Measurements from ENCODE around the gene NUDT9. TPM values are rescaled to one million over a fixed set of nuclear protein-coding genes. Genes with fewer than 3 reads are reported as not detected.
"Not testable (repeated sequence)": the region's sequence is repeated elsewhere in the genome, so short reads cannot be mapped to it uniquely, and the experiment has no call there.

NUDT9 gene
- total and polyA plus RNA-seq, 2 experiments from 2014 or later, result 35.8 to 62.3 TPM

GRCh38 chr4:87419578-87420249, 2.7 kb upstream of the NUDT9 start:
- H3K4me2 ChIP-seq, result peak overlapping the region; percentile 53

GRCh38 chr4:87420276-87420830, 2.0 kb upstream of the NUDT9 start:
- H3K4me2 ChIP-seq, result peak overlapping the region; percentile 53
- no peak overlapping the region for H2AFZ ChIP-seq
- no peaks in the 10 kb centered on the region for H3K36me3 ChIP-seq (replicated peaks; ENCODE audit: insufficient read depth, low read depth)
- no peaks in the 10 kb centered on the region for H3K9me2 ChIP-seq (replicated peaks; ENCODE audit: insufficient read depth)
- H3K79me2 ChIP-seq, result peaks cover 34% of the 10 kb centered on the region
- TF ChIP-seq EZH2phosphoT487 (IDR thresholded peaks at IDR 0.05; ENCODE audit: low read depth, severe bottlenecking, unreplicated experiment), result no peak
- TF ChIP-seq EZH2 (IDR thresholded peaks at IDR 0.05; ENCODE audit: borderline replicate concordance), result no peak
- TF ChIP-seq, protein P1, sequence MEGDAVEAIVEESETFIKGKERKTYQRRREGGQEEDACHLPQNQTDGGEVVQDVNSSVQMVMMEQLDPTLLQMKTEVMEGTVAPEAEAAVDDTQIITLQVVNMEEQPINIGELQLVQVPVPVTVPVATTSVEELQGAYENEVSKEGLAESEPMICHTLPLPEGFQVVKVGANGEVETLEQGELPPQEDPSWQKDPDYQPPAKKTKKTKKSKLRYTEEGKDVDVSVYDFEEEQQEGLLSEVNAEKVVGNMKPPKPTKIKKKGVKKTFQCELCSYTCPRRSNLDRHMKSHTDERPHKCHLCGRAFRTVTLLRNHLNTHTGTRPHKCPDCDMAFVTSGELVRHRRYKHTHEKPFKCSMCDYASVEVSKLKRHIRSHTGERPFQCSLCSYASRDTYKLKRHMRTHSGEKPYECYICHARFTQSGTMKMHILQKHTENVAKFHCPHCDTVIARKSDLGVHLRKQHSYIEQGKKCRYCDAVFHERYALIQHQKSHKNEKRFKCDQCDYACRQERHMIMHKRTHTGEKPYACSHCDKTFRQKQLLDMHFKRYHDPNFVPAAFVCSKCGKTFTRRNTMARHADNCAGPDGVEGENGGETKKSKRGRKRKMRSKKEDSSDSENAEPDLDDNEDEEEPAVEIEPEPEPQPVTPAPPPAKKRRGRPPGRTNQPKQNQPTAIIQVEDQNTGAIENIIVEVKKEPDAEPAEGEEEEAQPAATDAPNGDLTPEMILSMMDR (IDR thresholded peaks at IDR 0.05; ENCODE audit: poor library complexity), result no peak
- no peaks in the 10 kb centered on the region for H3K9me3 ChIP-seq (ENCODE audit: low read depth)
- no peak for DNase-seq (ENCODE audit: low spot score)
- H3K4me1 ChIP-seq (ENCODE audit: insufficient read depth), result peaks cover 27% of the 10 kb centered on the region
- H3K4me3 ChIP-seq, result no peak overlapping the region
- H3K27ac ChIP-seq, result peak overlapping the region; percentile 58
- 48% methylated on average over 4 of the region's 4 CpGs for WGBS (ENCODE audit: low lambda C conversion rate, missing lambda C conversion rate)
- no peaks in the 10 kb centered on the region for H3K27me3 ChIP-seq
- H4K20me1 ChIP-seq (ENCODE audit: insufficient read depth, poor library complexity, severe bottlenecking), result no peaks in the 10 kb centered on the region

More at GRCh38 chr4:87419578-87420249, 2.7 kb upstream of the NUDT9 start:
- peak; percentile 51 for DNase-seq (ENCODE audit: low spot score)
- Histone ChIP-seq H3K79me2 (peaks cover 27% of the 10 kb centered on the region), H2AFZ (no peak overlapping the region), H3K4me1 (ENCODE audit: insufficient read depth) (peaks cover 24% of the 10 kb centered on the region), H3K9me3 (ENCODE audit: low read depth) (no peaks in the 10 kb centered on the region), H3K27ac (peak overlapping the region; percentile 58), H3K27me3 (no peaks in the 10 kb centered on the region), H4K20me1 (ENCODE audit: insufficient read depth, poor library complexity, severe bottlenecking) (no peaks in the 10 kb centered on the region), H3K9me2 (replicated peaks; ENCODE audit: insufficient read depth) (no peaks in the 10 kb centered on the region), H3K36me3 (replicated peaks; ENCODE audit: insufficient read depth, low read depth) (no peaks in the 10 kb centered on the region), H3K4me3 (no peak overlapping the region)
- TF ChIP-seq EZH2phosphoT487 (IDR thresholded peaks at IDR 0.05; ENCODE audit: low read depth, severe bottlenecking, unreplicated experiment) (no peak), EZH2 (IDR thresholded peaks at IDR 0.05; ENCODE audit: borderline replicate concordance) (no peak)
- TF ChIP-seq, protein P1 (IDR thresholded peaks at IDR 0.05; ENCODE audit: poor library complexity), result no peak
- 35% methylated on average over 5 of the region's 5 CpGs for WGBS (ENCODE audit: low lambda C conversion rate, missing lambda C conversion rate)

- Histone ChIP-seq H3K9me2 (replicated peaks; ENCODE audit: insufficient read depth) (no peaks in the 10 kb centered on the region), H3K4me1 (ENCODE audit: insufficient read depth) (peaks cover 27% of the 10 kb centered on the region), H3K4me2 (peak overlapping the region; percentile 88), H3K36me3 (replicated peaks; ENCODE audit: insufficient read depth, low read depth) (no peaks in the 10 kb centered on the region), H3K4me3 (peak overlapping the region; percentile 78), H3K79me2 (peaks cover 65% of the 10 kb centered on the region), H2AFZ (peak overlapping the region; percentile 73), H3K27me3 (no peaks in the 10 kb centered on the region), H3K27ac (peak overlapping the region; percentile 95), H4K20me1 (ENCODE audit: insufficient read depth, poor library complexity, severe bottlenecking) (peaks cover 4% of the 10 kb centered on the region), H3K9me3 (ENCODE audit: low read depth) (no peaks in the 10 kb centered on the region)
- 41% methylated on average over 3 of the region's 3 CpGs for WGBS (ENCODE audit: low lambda C conversion rate, missing lambda C conversion rate)
- TF ChIP-seq, protein P1 (IDR thresholded peaks at IDR 0.05; ENCODE audit: poor library complexity), result peak; percentile 36
- TF ChIP-seq EZH2 (IDR thresholded peaks at IDR 0.05; ENCODE audit: borderline replicate concordance) (no peak), EZH2phosphoT487 (IDR thresholded peaks at IDR 0.05; ENCODE audit: low read depth, severe bottlenecking, unreplicated experiment) (no peak)
- DNase-seq (ENCODE audit: low spot score), result no peak
Observed at GRCh38 chr4:87423317-87424098, 1.1 kb downstream of the NUDT9 start.

- DNase-seq (ENCODE audit: low spot score); H3K9me2 ChIP-seq (replicated peaks; ENCODE audit: insufficient read depth); H4K20me1 ChIP-seq (ENCODE audit: insufficient read depth, poor library complexity, severe bottlenecking); H3K27me3 ChIP-seq; H3K9me3 ChIP-seq (ENCODE audit: low read depth); H3K36me3 ChIP-seq (replicated peaks; ENCODE audit: insufficient read depth, low read depth); H2AFZ ChIP-seq: not testable (repeated sequence)
- H3K4me3 ChIP-seq, result peak overlapping the region; percentile 78
- WGBS (ENCODE audit: low lambda C conversion rate, missing lambda C conversion rate), result 93% methylated on average over 15 of the region's 22 CpGs
- peak overlapping the region; percentile 95 for H3K27ac ChIP-seq
- H3K4me2 ChIP-seq, result peak overlapping the region; percentile 88
- peaks cover 27% of the 10 kb centered on the region for H3K4me1 ChIP-seq (ENCODE audit: insufficient read depth)
- H3K79me2 ChIP-seq, result peaks cover 71% of the 10 kb centered on the region
Observed at GRCh38 chr4:87424099-87424543, 1.7 kb downstream of the NUDT9 start.
